Ascending aorta (tissue), 2 donors: ENCODE results near the gene FASTK. TPM values are rescaled to one million over a fixed set of nuclear protein-coding genes. Genes with fewer than 3 reads are reported as not detected.

ENCODE experiments used
- DNase-seq, 2 donors: peaks; one replicate each; pipeline ENCODE4 v3.0.0-alpha.2; 2019; ENCODE audit warnings: low spot score in 2 of 2
- H3K27ac ChIP-seq, 2 donors: fragments of 200-600 bp; sonication (generic); one replicate each; pipeline ENCODE4 v1.5.1; 2016 to 2017; ENCODE audit warnings: mild to moderate bottlenecking in 1 of 2
- H3K27me3 ChIP-seq: fragments of 200-600 bp; sonication (generic); one replicate; pipeline ENCODE4 v1.5.1; 2017
- H3K36me3 ChIP-seq, 2 donors: fragments of 200-600 bp; sonication (generic); one replicate each; pipeline ENCODE4 v1.5.1; 2016
- H3K4me1 ChIP-seq, 2 donors: fragments of 200-600 bp; sonication (generic); one replicate each; pipeline ENCODE4 v1.5.1; 2016 to 2017; ENCODE audit warnings: mild to moderate bottlenecking in 1 of 2
- H3K4me3 ChIP-seq, 2 donors: fragments of 200-600 bp; sonication (generic); one replicate each; pipeline ENCODE4 v1.5.1; 2016 to 2017; ENCODE audit warnings: mild to moderate bottlenecking in 1 of 2
- H3K9me3 ChIP-seq, 2 donors: fragments of 200-600 bp; sonication (generic); one replicate each; pipeline ENCODE4 v1.5.1; 2016
- intact Hi-C: fragments of 100-400 bp; cut with DNase I; formaldehyde crosslinking; loops from one replicate; pipeline ENCODE4 v1.15.1; 2023
- total RNA-seq: library from RNA; depleted of rRNA; stranded (reverse); fragments of >200 nt; gene quantifications from one replicate; pipeline ENCODE4 v1.1.0, GENCODE V29; 2016
- TF ChIP-seq, protein P1 (sequence below), 3 experiments: fragments of 200-600 bp in 2 of 3; fragments of 450-650 bp in 1 of 3; sonication (generic) in 2 of 3; IDR thresholded peaks; one replicate each; pipeline ENCODE4 v1.5.1; 2016 to 2019; ENCODE audit warnings: antibody characterized with exemption in 3 of 3, mild to moderate bottlenecking in 1 of 3, moderate library complexity in 1 of 3

Gene FASTK
- total RNA-seq, 1 donor from 2014 or later, result 121 TPM

GRCh38 chr7:151063212-151063561 lies 17.4 kb downstream of the FASTK start:
- DNase-seq, result no peak
- Histone ChIP-seq H3K4me3 (peak overlapping the region; percentile 25 to 41), H3K27ac (peak overlapping the region; percentile 52 to 85), H3K9me3 (no peaks in the 10 kb centered on the region), H3K36me3 (peaks cover 37 to 41% of the 10 kb centered on the region in 2 donors), H3K27me3 (no peaks in the 10 kb centered on the region), H3K4me1 (peaks cover 15 to 36% of the 10 kb centered on the region in 2 donors)
- TF ChIP-seq, protein P1, sequence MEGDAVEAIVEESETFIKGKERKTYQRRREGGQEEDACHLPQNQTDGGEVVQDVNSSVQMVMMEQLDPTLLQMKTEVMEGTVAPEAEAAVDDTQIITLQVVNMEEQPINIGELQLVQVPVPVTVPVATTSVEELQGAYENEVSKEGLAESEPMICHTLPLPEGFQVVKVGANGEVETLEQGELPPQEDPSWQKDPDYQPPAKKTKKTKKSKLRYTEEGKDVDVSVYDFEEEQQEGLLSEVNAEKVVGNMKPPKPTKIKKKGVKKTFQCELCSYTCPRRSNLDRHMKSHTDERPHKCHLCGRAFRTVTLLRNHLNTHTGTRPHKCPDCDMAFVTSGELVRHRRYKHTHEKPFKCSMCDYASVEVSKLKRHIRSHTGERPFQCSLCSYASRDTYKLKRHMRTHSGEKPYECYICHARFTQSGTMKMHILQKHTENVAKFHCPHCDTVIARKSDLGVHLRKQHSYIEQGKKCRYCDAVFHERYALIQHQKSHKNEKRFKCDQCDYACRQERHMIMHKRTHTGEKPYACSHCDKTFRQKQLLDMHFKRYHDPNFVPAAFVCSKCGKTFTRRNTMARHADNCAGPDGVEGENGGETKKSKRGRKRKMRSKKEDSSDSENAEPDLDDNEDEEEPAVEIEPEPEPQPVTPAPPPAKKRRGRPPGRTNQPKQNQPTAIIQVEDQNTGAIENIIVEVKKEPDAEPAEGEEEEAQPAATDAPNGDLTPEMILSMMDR (IDR thresholded peaks at IDR 0.05), result no peak
- intact Hi-C loops, result loop anchor here (5.0 kb wide), 1 partner anchor 184 kb away; the partner anchor contains the start of gene SMARCD3

DNA sequence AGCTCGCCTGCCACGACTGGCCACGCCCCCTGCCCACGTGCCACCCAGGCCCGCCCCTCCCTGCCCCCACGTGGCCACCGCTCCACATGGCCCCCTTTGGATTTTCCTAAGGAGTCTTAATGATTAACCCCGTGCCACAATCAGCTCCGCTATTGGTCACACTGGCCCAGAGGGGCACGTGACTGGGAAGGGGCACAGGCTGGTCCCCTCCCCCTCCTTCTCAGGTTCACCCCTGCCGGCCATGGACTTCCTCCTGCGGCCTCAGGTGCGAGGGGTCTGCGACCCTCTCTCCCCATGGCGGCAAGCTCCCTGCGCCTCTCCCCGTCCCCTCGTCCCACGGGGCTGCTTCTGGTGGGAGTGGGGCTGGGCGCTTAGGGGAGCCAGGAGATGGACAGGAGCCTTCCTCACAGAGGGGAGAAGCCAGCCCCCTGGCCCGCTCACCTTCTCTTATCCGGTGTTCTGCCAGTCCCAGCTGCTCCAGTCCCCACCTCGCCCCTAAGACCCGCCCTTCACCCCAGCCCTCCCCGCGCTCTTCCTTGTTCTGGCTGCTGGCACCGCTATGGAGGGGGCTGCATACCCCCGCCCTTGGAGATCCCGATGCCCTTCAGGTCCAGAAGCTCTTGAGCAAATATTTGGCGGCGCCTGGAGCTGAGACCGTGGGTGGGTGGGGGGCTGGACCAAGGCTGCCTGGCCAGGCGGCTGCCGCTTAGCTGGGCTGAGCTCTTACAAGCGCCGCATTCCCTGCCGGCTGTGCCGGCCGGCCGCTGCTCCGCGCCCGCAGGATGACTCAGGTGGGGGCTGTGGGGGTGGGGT lies 18.0 kb downstream of the FASTK start:
- Histone ChIP-seq H3K9me3 (no peaks in the 10 kb centered on the region), H3K4me1 (peaks cover 15 to 37% of the 10 kb centered on the region in 2 donors), H3K27ac (peak overlapping the region; percentile 85 to 95), H3K27me3 (no peaks in the 10 kb centered on the region), H3K36me3 (peaks cover 31 to 35% of the 10 kb centered on the region in 2 donors), H3K4me3 (peak overlapping the region; percentile 25 to 41)
- TF ChIP-seq, protein P1 (IDR thresholded peaks at IDR 0.05), result no peak
- intact Hi-C loops, result loop anchor here (5.0 kb wide), 1 partner anchor 185 kb away; the partner anchor contains the start of gene SMARCD3
- no peak for DNase-seq

- TF ChIP-seq, protein P1 (IDR thresholded peaks at IDR 0.05), result no peak
- intact Hi-C loops, result loop anchor here (5.0 kb wide), 1 partner anchor 185 kb away; the partner anchor contains the start of gene SMARCD3
- peaks cover 18 to 40% of the 10 kb centered on the region in 2 donors for H3K4me1 ChIP-seq
- H3K9me3 ChIP-seq, result no peaks in the 10 kb centered on the region
- peaks cover 27 to 29% of the 10 kb centered on the region in 2 donors for H3K36me3 ChIP-seq
- no peak for DNase-seq
- H3K27me3 ChIP-seq, result no peaks in the 10 kb centered on the region
- peak overlapping the region; percentile 25 to 41 for H3K4me3 ChIP-seq
- peak overlapping the region; percentile 85 to 95 for H3K27ac ChIP-seq
Observed at GRCh38 chr7:151062111-151062398, 18.6 kb downstream of the FASTK start.

GRCh38 chr7:151061213-151062110 lies 19.1 kb downstream of the FASTK start:
- intact Hi-C loops, result loop anchor here (2.0 to 5.0 kb wide), 2 partner anchors 49 to 186 kb away; partner anchors contain the start of gene SMARCD3

More at GRCh38 chr7:151061213-151062110, 19.1 kb downstream of the FASTK start:
- TF ChIP-seq, protein P1 (IDR thresholded peaks at IDR 0.05), result no peak
- Histone ChIP-seq H3K27ac (peak overlapping the region; percentile 85 to 95), H3K4me1 (peaks cover 21 to 44% of the 10 kb centered on the region in 2 donors), H3K36me3 (peaks cover 21 to 23% of the 10 kb centered on the region in 2 donors), H3K27me3 (no peaks in the 10 kb centered on the region), H3K4me3 (peak overlapping the region; percentile 92 to 95), H3K9me3 (no peaks in the 10 kb centered on the region)
- DNase-seq, result no peak
